Liver (tissue), 9 donors: ENCODE results near the gene ILDR1. TPM values are rescaled to one million over a fixed set of nuclear protein-coding genes. Genes with fewer than 3 reads are reported as not detected.
A peak's percentile ranks its signal among the peaks of the same experiment; 100 is the strongest.

Experiments
- DNase-seq: peaks from one replicate; pipeline ENCODE4 v3.0.0-alpha.2; 2017; ENCODE audit warnings: low spot score
- H3K27ac ChIP-seq, 2 donors: one replicate each; pipeline ENCODE4 v1.7.0; 2013; ENCODE audit warnings: inconsistent platforms in 2 of 2, low read length in 2 of 2, control low read depth in 1 of 2, low read depth in 1 of 2, mild to moderate bottlenecking in 1 of 2
- H3K27me3 ChIP-seq, 4 donors: one replicate each; pipeline versions ENCODE4 v1.6.1 to v1.7.0; 2013; ENCODE audit warnings: low read length in 3 of 4, inconsistent platforms in 1 of 4, mild to moderate bottlenecking in 1 of 4, moderate library complexity in 1 of 4; ENCODE audit not compliant: control insufficient read depth in 4 of 4, insufficient read depth in 4 of 4
- H3K36me3 ChIP-seq, 4 donors: one replicate each; pipeline versions ENCODE4 v1.6.1 to v1.7.0; 2013; ENCODE audit warnings: low read length in 3 of 4, mild to moderate bottlenecking in 3 of 4, low read depth in 1 of 4, moderate library complexity in 1 of 4; ENCODE audit not compliant: control insufficient read depth in 4 of 4, insufficient read depth in 3 of 4
- H3K4me1 ChIP-seq, 4 donors: one replicate each; pipeline versions ENCODE4 v1.6.1 to v1.7.0; 2013; ENCODE audit warnings: low read length in 3 of 4, mild to moderate bottlenecking in 3 of 4, moderate library complexity in 1 of 4; ENCODE audit not compliant: control insufficient read depth in 4 of 4, insufficient read depth in 4 of 4
- H3K4me3 ChIP-seq, 3 donors: one replicate each; pipeline versions ENCODE4 v1.6.1 to v1.7.0; 2013; ENCODE audit warnings: low read length in 3 of 3, control low read depth in 1 of 3, low read depth in 1 of 3, mild to moderate bottlenecking in 1 of 3
- H3K9ac ChIP-seq, 2 donors: one replicate each; pipeline ENCODE4 v1.7.0; 2013; ENCODE audit warnings: low read length in 2 of 2, mild to moderate bottlenecking in 2 of 2, moderate library complexity in 2 of 2, control low read depth in 1 of 2, low read depth in 1 of 2
- H3K9me3 ChIP-seq, 4 donors: one replicate each; pipeline versions ENCODE4 v1.6.1 to v1.7.0; 2013; ENCODE audit warnings: low read length in 3 of 4; ENCODE audit not compliant: control insufficient read depth in 4 of 4
- CTCF ChIP-seq: fragments of 150-350 bp; IDR thresholded peaks from 2 replicates; pipeline ENCODE4 v1.5.1; 2017; ENCODE audit warnings: improper control_type of control experiment, low read depth, low read length; ENCODE audit not compliant: missing input control
- EGR1 ChIP-seq, 2 donors: IDR thresholded peaks; 2 replicates each; pipeline ENCODE4 v1.6.1; 2016 to 2018; ENCODE audit warnings: antibody characterized with exemption in 2 of 2, low read depth in 2 of 2
- FOXA1 ChIP-seq: IDR thresholded peaks from 2 replicates; pipeline ENCODE4 v1.6.1; 2016; ENCODE audit warnings: antibody characterized with exemption
- FOXA2 ChIP-seq: IDR thresholded peaks from 2 replicates; pipeline ENCODE4 v1.6.1; 2016; ENCODE audit warnings: antibody characterized with exemption
- GABPA ChIP-seq, 2 donors: IDR thresholded peaks in 1 of 2; conservative IDR thresholded peaks in 1 of 2; 2 replicates each; pipeline ENCODE4 v1.6.1; 2016; ENCODE audit warnings: antibody characterized with exemption in 2 of 2, mild to moderate bottlenecking in 1 of 2, moderate library complexity in 1 of 2
- HNF4A ChIP-seq, 2 donors: conservative IDR thresholded peaks; 2 replicates each; pipeline ENCODE4 v1.6.1; 2016; ENCODE audit warnings: antibody characterized with exemption in 2 of 2, mild to moderate bottlenecking in 2 of 2
- HNF4G ChIP-seq: IDR thresholded peaks from 2 replicates; pipeline ENCODE4 v1.6.1; 2016; ENCODE audit warnings: antibody characterized with exemption
- JUND ChIP-seq, 2 donors: IDR thresholded peaks; 2 replicates each; pipeline ENCODE4 v1.6.1; 2016; ENCODE audit warnings: antibody characterized with exemption in 2 of 2
- MAX ChIP-seq: IDR thresholded peaks from 2 replicates; pipeline ENCODE4 v1.6.1; 2016; ENCODE audit warnings: antibody characterized with exemption
- RAD21 ChIP-seq, 2 donors: IDR thresholded peaks; 2 replicates each; pipeline ENCODE4 v1.6.1; 2016; ENCODE audit warnings: antibody characterized with exemption in 2 of 2, mild to moderate bottlenecking in 2 of 2
- REST ChIP-seq: IDR thresholded peaks from 2 replicates; pipeline ENCODE4 v1.6.1; 2016; ENCODE audit warnings: antibody characterized with exemption, mild to moderate bottlenecking
- SP1 ChIP-seq: IDR thresholded peaks from 2 replicates; pipeline ENCODE4 v1.6.1; 2018; ENCODE audit warnings: antibody characterized with exemption, mild to moderate bottlenecking
- TAF1 ChIP-seq: conservative IDR thresholded peaks from 2 replicates; pipeline ENCODE4 v1.6.1; 2016; ENCODE audit warnings: antibody characterized with exemption, mild to moderate bottlenecking
- YY1 ChIP-seq: IDR thresholded peaks from 2 replicates; pipeline ENCODE4 v1.6.1; 2016; ENCODE audit warnings: antibody characterized with exemption, mild to moderate bottlenecking
- ZBTB33 ChIP-seq: IDR thresholded peaks from 2 replicates; pipeline ENCODE4 v1.6.1; 2016; ENCODE audit warnings: antibody characterized with exemption
- WGBS: extraction: QIAGEN DNeasy Blood & Tissue Kit; methylation state at CpG from one replicate; pipeline ENCODE4 v1.1.7; 2013; 5-methylcytosine and 5-hydroxymethylcytosine counted together
- polyA plus RNA-seq, 2 donors: library from polyadenylated mRNA; stranded (reverse) in 1 of 2; unstranded in 1 of 2; fragments of 200-250 nt in 1 of 2; fragments of >200 nt in 1 of 2; fragmentation: Nextera tagmentation in 1 of 2; extraction: Ambion mirVana in 1 of 2; gene quantifications; one replicate each; pipeline versions ENCODE4 v1.2.1 to v1.2.3, GENCODE V29; 2013 to 2015
- total RNA-seq, 2 donors: library from RNA; depleted of rRNA; stranded (reverse); fragments of >200 nt; gene quantifications; one replicate each; pipeline ENCODE4 v1.2.3, GENCODE V29; 2014
- donor health status: healthy.
- donor health status: healthy.
- donor health status: healthy.
- donor health status: healthy.
- donor health status: healthy.

Gene ILDR1
- total RNA-seq, result 1 to 10 TPM in 1 of 2 donors, under 1 TPM in 1; 0.17 to 1.7 TPM
- polyA plus RNA-seq, result under 1 TPM; 0.07 to 0.21 TPM

GRCh38 chr3:122021811-122022401 lies at the start of gene ILDR1:
Gene ILDR1, minus strand, starts transcription at chr3:122022247. Its CDS starts 170 bp downstream, at chr3:122022077.
- H3K4me1 ChIP-seq, result peaks cover 0 to 7% (median 2%) of the 10 kb centered on the region in 4 donors
- TF ChIP-seq EGR1 (IDR thresholded peaks at IDR 0.05; ENCODE audit: low read depth in 2 of 2) (peak in 1 of 2 donors; percentile 41), CTCF (no peak)
- no peak within 1 kb of the TSS for H3K27ac ChIP-seq
- H3K9ac ChIP-seq, result no peak within 1 kb of the TSS
- no peaks in the 10 kb centered on the region for H3K9me3 ChIP-seq
- 13% methylated on average over 43 of the region's 43 CpGs for WGBS
- H3K4me3 ChIP-seq, result peak within 1 kb of the TSS; percentile 51 to 71 (median 58)
- H3K27me3 ChIP-seq, result no peaks in the 10 kb centered on the region
- no peaks in the 10 kb centered on the region for H3K36me3 ChIP-seq
- DNase-seq, result peak; percentile 52

GRCh38 chr3:122067588-122068240 lies 45.7 kb upstream of the ILDR1 start:
- DNase-seq, result no peak
- no peaks in the 10 kb centered on the region for H3K27me3 ChIP-seq
- no peaks in the 10 kb centered on the region for H3K9me3 ChIP-seq
- no peaks in the 10 kb centered on the region for H3K36me3 ChIP-seq
- H3K9ac ChIP-seq, result no peak overlapping the region
- 79% methylated on average over 2 of the region's 2 CpGs for WGBS
- no peak overlapping the region for H3K27ac ChIP-seq
- no peak overlapping the region for H3K4me3 ChIP-seq
- H3K4me1 ChIP-seq, result no peaks in the 10 kb centered on the region
- TF ChIP-seq REST, result no peak
- no peak for TF ChIP-seq JUND (IDR thresholded peaks at IDR 0.05)
- no peak for TF ChIP-seq EGR1 (IDR thresholded peaks at IDR 0.05; ENCODE audit: low read depth in 2 of 2)
- no peak for TF ChIP-seq CTCF
- TF ChIP-seq FOXA2, result no peak

- Histone ChIP-seq H3K36me3 (no peaks in the 10 kb centered on the region), H3K4me1 (no peaks in the 10 kb centered on the region), H3K9me3 (no peaks in the 10 kb centered on the region), H3K9ac (no peak overlapping the region), H3K4me3 (no peak overlapping the region), H3K27me3 (no peaks in the 10 kb centered on the region), H3K27ac (no peak overlapping the region)
- no peak for DNase-seq
- 65% methylated on average over 5 of the region's 5 CpGs for WGBS
- TF ChIP-seq HNF4G (no peak), HNF4A (conservative IDR thresholded peaks at IDR 0.05) (no peak), TAF1 (no peak), RAD21 (IDR thresholded peaks at IDR 0.05) (no peak), GABPA (IDR thresholded peaks at IDR 0.05 in 1 of 2, conservative IDR thresholded peaks at IDR 0.05 in 1 of 2) (no peak), MAX (no peak), EGR1 (IDR thresholded peaks at IDR 0.05; ENCODE audit: low read depth in 2 of 2) (no peak), SP1 (no peak), YY1 (no peak), JUND (IDR thresholded peaks at IDR 0.05) (no peak), FOXA1 (no peak), FOXA2 (no peak), ZBTB33 (no peak)
Observed at GRCh38 chr3:122067214-122067550, 45.1 kb upstream of the ILDR1 start.
